Left renal cortex interstitium (tissue), 4 donors: Measurements from ENCODE around the gene SYNGR3. TPM values are rescaled to one million over a fixed set of nuclear protein-coding genes. Genes with fewer than 3 reads are reported as not detected.

ENCODE experiments used
- DNase-seq, 4 donors: peaks; one replicate each; pipeline ENCODE4 v3.0.0-alpha.2; 2013; ENCODE audit warnings: low read depth in 4 of 4, low spot score in 2 of 4, missing footprints in 1 of 4
- polyA plus RNA-seq, 4 donors: library from polyadenylated mRNA; unstranded; fragments of 120-200 nt; gene quantifications; one replicate each; pipeline ENCODE4 v1.2.1, GENCODE V29; 2013; ENCODE audit not compliant: insufficient read length in 4 of 4

SYNGR3 gene
- polyA plus RNA-seq, 4 donors = 1.8 to 2.4 (median 1.9) TPM

DNA sequence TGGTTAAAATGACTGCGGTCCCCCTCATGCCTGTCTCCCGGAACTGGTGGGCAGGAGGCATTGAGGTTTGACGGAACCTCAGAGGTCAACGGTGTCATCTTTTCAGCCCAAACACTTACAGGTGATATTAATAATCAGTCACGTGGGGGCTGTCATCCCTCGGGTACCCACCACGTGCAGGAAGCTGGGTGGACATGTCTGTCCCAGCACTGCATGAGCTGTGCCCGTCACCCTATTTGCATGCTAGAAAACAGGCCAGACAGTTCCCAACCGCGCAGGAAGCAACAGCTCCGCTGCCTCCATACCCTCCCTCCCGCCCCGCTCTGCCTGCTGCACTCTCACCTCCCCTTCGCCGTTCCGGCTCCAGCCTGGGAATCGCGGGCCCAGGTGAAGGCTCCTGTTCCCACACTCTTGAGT lies 1.4 kb downstream of the SYNGR3 start:
- DNase-seq = no peak

DNA sequence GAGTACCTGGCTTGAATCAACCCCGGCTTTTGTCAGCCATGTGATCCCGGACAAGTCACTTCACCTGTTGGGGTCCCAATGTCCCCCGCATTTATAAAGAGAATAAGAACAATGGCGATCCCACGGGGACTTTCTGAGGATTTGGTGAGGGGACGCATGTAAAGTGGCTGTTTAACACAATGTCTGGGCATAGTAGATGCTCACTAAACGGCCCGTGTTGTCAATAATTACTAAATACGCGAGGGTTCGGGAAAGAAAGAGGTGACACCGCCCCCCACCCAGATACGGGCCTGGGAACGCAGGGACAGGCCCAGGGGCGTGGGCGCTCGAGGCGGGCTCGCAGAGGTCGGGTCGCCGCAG lies 1.8 kb downstream of the SYNGR3 start:
- DNase-seq = no peak

DNA sequence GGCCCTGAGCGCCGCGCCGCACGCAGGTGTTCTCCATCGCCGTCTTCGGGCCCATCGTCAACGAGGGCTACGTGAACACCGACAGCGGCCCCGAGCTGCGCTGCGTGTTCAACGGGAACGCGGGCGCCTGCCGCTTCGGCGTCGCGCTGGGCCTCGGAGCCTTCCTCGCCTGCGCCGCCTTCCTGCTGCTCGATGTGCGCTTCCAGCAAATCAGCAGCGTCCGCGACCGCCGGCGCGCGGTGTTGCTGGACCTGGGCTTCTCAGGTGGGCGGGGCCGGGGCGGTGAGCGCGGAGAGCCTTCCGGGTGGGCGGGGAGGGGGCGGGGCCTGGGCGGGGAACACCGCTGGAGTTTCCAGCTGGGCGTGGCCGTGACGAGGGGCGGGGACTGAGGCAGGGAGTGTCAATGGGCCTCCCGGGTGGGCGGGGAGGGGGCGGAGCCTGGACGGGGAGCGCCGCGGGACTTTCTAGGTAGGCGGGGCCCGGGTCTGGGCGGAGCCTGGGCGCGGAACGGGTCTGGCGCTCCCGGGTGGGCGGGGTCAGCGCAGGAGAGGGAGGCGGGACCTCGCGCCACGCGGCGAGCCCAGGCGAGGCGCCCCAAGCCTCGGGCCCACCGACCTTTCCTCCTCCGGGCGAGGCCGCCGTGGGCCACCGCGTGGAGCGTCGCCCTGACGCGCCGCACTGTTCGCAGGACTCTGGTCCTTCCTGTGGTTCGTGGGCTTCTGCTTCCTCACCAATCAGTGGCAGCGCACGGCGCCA lies 2.4 kb downstream of the SYNGR3 start:
- DNase-seq = peak in 3 of 4 donors; percentile 65 to 77 (median 70)

DNA sequence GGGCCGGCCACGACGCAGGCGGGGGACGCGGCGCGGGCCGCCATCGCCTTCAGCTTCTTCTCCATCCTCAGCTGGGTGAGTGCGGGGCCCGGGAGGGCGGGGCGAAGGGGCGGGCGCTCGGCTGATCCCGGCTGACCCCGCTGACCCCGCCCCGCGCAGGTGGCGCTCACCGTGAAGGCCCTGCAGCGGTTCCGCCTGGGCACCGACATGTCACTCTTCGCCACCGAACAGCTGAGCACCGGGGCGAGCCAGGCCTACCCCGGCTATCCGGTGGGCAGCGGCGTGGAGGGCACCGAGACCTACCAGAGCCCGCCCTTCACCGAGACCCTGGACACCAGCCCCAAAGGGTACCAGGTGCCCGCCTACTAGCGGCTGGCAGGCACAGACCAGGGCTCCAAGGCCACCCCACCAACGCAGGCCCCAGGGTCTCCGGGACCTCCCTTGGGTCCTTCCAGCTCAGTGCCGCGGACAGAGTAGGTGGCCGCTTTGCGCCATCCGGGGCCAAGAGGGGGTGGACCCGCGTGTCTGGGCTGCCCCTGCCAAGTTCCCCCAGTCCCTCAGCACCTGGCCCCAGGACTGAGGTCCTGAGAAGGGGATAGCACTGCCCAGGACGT lies 3.0 kb downstream of the SYNGR3 start:
- no peak for DNase-seq

DNA sequence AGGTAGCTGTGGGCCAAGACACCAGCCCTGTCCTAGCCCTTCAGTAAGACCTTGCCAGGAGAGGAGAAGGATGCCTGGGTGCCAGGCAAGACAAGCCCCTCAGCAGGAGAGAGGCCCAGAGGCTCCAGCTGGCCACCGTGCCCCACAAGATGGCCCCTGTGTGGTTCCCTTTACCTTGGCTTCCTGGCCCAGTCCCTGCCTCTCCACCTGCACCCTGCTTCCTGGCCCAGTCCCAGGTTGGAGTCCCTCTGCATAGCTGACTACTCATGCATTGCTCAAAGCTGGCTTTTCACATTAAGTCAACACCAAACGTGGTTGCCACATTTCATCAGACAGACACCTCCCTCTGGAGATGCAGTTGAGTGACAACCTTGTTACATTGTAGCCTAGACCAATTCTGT lies 4.0 kb downstream of the SYNGR3 start:
- DNase-seq = no peak

DNA sequence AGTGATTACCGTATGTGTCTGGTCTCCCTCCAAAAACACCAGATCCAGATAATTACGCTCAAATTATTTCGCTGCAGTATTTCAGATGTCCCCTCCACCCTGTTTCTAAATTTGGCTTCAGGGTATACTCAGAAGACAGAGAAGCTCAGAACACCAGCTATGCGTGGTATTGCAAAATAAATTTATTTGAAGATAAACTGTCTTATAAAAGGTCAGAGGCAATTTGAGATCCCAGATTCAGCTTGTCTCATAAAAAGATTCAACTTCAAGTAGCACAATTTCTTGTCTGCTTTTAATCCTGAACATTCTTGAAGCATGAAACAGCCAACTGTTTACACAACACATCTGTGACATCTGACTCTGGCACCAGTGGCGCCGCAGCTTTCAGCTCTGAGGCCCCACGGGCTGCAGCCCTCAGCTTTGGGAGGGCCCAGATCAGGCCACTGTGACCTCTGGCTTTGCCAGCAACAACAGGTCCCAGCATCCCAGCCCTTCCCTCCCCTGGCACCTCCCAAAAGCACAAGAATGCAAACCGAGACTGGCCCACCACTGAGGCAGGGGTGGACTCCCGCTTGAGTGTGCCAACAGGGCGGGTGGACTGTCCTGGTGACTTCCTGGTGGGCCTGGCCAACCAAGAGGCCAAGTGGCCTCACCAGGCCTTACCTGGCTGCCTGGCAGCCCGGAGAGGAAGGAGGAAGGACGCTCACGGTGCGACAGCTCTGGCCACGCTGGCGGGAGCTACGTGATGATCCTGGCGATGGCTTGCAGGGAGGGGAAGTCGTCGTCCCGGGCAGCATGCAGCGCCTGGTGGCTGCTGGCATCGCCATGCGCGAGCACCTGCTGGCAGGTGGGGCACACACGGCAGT lies 8.0 kb downstream of the SYNGR3 start:
- no peak for DNase-seq

DNA sequence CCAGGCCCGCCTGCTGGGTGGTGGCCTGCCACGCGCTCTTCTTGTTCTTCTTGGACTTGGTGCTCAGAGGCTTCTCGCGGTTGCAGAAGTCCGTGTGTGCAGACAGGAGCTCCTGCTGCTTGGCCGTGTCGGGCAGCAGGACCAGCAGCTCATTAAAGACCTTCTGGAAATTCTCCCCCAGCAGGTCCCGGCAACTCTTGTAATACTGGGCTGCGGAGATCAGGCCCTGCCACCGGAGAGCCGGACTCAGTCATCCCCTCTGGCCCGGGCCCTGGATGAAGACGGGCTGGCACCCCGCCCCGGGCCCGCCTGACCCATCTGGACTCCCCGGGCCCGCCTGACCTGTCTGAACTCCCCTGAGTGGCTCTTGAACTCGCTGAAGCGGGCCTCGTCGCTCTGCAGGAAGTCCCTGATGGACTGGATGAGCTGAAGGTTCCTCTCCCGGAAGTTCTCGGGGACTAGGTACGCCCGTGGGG lies 8.6 kb downstream of the SYNGR3 start:
- DNase-seq = no peak

DNA sequence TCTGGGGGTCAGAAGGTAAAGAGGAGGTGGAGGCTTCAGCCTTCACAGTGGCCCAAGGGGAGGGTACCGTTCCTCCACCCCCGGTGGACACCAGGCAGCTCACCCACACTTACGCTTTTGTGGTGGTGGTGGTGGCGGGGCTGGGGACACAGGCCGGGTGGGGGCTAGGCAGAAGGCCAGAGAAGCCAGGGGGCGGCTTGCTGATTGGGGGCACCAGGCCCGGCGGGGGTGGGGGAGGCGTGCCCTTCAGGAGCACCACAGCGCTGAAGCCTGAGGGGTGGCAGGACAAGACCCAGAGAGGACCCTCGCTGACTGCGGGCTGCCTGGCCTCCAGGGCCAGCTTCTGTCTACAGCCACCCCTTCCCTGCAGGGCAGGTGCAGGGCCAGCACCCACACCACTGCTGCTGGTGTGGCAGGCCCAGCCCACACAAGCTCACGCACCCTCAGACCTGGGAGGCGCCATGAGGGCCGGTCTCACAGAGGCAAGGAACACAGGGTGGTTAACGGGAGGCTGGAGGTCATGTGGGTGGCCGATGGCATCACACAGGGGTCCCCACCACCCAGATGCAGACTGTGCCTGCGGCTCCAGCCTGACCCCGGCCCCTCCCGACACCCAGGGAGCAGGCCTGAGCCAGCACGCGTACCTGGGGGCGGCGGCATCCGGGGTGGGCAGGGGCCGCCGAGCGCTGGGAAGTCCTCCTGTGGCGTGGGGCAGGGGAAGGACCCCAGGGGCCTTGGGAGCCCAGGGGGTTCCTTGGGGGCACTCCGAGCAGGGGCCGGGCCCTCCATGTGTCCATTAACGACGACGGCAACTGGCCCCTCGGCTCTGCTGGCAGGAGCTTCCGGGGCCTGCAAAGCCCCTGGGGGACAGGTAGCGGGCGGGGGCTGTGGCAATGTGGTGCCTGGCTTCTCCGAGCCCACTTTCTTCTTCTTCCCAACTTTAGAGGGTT lies 9.4 kb downstream of the SYNGR3 start:
- no peak for DNase-seq

DNA sequence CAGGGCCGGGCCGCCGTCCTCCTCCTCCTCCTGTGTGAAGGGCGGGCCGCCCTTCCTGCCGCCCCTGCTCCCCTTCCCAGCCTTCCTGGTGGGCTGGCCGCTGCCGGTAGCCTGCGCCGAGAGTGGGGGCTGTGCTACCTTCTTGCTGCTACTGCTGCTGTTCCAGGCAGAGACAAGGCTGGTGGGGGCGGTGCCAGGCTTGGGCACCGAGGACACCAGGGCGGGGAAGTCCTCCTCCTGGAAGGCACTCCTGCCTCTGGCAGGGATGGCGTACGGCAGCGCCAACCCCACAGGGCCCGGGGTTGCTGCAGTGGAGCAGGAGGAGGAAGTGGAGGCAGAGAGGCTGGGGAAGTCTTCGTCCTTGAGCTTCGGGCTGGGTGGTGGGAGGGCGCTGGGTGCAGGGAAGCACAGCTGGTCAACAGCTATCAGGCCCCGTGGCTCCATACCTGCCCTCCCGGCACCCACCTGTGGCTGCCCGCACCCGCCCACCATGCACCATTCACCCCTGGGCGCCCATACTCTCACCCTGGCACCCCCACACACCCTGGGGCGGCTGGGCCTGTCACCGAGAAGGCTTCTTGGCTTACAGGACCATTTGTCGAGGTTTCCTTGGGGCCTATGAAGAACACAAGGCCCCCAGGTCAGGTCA lies 10.2 kb downstream of the SYNGR3 start:
- DNase-seq = no peak

DNA sequence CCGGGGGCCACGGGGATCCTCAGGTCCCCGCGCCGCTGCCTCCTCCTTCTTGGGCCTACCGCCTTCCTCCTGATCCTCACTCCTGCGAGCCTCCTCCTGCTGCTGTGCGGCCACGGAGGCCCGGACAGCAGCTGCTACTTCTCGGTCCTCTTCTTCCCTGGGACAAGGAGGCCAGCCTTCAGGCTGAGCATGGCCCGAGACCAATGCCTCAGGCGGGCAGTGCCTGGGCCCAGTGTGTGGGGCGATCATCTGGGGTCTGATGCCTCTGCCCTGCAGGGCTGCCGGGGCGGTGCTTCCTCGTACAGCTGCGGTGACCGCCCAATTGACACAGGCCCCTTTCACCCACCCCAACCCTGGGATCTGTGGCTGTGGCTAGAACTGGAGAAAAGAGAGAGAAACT lies 11.3 kb downstream of the SYNGR3 start:
- DNase-seq = no peak

DNA sequence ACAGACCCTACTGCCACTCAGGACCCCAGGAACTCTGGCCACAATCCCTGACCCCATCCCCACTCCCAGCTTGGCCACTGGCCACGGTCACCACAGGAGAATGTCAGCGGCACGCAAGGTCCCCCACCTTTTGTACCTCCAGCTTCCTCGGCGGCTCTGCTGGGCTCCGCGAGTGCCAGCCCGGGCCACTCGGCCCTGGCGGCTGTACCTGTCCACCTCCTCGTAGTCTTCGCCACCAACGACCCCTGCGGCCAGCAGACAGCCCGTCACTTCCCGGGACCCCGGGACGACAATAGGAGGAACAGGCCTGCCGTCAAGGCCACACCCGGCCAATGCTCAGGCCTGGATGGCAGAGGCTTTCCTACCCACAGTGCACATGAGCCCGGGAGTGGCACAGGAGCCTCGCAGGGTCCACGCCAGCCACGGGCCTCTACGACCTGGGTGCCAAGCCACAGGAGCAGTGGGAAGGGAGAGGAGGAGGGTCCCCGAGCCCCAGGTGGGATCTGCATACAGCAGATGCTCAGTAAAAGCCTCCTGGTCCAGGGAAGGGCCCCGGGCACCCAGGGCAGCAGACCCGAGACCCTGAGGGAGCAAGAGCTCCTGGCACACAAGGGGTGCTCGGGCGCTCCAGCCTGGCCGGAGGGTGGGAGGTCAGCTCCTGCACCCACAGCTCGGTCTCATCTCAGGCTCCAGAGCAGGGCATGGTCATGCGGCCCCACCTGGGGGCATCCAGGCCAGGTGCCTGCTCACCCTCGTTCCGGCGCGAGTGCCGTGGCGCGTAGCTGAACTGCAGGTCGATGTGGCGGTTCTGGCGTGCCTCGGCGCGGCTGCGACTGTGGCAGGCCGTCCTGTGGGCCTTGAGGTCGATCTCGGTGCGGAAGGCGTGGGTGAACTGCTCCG lies 11.9 kb downstream of the SYNGR3 start:
- DNase-seq = no peak

DNA sequence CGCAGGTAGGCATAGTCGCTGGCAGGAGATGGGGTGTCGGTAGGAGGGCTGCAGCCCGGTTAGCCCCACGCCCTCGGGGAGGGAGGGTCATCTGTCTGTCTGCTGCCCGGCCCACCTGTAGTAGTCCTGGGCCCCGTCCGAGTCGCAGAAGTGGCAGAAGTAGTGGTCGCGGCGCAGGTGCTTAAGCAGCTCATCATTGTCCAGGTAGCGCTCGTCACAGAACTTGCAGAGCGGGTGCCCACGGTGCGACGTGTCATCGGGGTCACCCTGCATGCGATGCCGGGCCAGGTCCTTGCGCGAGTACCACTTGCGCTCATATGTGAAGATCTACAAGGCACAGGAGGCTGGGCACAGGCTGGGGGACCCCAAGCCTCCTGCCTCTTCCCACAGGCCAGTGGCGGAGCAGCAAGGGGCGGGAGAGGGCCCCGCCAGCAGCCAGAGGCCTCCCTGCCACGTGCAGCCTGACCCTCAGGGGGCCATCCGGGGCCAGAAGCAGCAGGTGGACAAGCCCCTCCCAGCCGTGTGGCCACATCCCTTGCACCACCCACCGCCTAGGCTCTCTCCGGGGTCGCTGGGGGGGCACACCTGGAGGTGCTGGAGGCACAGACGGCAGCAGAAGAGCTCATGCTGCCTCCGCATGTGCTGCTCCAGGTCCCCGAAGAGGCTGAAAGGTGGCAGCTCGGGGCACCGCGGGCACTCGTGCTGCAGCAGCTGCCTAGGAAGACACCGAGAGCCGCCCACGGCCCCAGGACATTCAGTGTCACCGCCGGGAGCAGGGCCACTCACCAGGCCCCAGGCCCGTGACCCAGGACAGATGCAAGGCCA lies 12.8 kb downstream of the SYNGR3 start:
- no peak for DNase-seq

DNA sequence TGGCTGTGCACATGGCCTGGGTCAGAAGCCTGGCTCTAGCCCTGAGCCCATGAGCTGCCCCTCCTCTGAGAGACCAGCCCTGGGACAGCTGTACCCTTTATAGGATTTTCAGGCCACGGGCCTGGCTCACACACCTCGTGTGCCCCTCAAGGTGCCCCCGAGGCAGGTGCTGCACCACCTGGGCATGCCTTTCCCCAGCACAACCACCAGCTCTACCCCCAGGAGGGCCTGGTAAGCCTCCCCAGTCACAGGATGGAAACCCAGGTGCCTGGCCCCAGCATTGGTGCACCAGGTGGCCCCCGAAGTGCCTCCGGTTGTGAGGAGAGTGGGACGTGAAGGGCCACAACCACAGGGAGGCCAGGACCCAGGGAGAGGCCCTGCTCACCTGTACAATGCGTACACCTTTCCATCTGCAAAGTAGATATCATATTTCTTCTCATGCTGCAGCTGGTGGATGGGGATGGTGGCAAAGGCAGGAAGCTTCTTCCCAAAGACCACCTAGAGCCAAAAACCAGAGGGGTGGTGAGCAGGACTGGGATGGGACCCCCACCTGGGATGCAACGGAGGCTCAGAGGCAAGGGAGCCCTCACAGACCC lies 13.6 kb downstream of the SYNGR3 start:
- no peak for DNase-seq

DNA sequence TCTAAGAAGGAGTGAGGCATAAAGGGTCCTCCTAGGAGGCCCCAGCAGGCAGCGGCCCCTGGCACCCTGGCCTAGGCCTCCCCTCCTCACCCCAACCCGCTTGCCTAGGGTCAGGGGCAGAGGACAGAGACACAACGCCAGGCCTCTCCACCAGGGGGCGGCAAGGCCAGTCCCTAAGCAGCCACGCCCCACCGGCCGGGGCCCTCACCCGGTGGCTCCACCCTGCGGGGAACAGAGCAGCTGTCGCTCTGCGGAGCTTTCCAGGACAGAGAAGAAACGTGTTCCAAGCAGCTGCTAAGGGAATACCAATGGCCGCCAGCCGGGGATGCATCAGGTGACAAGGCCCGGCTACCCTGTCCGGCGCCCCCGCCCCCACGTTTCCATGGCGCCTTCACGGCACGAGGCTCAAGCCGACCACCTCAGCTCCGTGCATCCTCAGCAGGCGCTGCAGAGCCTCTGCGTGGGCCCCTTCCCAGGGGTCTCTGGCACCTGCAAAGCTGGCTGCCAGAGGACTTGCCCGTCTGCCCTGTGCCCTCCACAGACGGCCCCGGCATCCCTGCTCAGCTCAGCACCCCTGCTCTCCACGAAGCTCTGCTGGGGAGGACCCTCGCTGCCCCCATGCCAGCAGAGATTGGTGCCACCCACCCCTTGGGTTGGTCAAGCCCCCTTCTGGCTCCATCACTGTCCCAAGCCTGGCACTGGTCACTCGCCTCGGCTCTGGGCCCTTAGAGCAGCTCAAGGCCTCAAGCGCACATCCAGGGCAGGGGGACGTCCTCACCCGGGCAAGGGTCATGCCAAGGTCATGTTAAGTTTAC lies 14.3 kb downstream of the SYNGR3 start:
- DNase-seq = peak in 1 of 4 donors; percentile 61

DNA sequence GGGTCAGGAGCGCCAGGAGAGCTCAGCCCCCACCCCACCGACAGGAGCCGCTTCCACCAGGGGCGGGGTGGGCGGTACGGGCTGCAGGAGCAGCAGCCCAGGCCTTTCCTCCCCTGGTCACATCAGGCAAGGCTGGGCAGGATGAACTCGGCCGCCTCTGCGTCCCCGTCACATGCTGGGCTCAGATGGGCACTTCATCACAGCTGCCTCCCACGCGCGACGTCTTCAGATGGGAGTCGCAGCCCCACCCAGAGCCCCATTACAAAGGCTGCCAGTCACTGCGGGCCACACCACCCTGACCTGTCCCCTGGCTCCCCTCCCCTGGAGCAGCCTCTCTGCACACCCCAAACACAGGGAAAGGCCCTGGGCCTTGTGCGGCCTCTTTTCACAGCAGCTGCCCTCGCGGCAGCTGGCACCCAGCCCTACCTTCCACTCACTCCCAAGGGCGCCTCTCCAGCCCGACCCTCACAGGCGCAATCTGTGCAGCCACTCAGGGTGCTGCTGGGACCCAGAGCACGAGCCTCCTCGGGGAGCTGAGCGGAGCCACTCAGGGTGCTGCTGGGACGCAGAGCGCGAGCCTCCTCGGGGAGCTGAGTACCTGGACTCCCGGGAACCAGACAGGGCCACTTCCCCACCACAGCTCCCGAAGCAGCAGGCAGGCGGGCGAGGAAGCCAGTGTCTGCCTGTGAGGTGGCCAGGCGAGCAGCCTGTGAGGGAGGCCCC lies 15.2 kb downstream of the SYNGR3 start:
- DNase-seq = no peak

DNA sequence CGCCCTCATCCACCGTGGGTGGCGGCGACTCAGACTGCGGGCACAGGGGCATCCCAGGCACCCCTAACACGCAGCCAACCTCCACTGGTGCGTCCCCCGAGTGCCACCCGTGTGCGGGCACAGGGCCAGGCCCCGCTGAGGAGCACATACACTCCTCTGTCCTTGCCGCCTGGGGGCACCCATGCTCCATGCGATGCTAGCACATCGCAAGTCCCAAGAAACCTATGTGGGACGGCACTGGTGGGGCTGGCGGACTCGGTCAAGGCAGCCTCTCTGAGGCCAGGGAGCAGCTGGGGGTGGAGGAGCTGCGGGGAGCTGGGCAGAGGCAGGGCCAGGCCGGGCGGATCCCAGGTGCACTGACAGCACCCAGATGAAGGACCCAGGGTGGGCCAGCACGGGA lies 15.9 kb downstream of the SYNGR3 start:
- no peak for DNase-seq
